Fibroblast of lung (primary cell): ENCODE results near the gene SERBP1. TPM values are rescaled to one million over a fixed set of nuclear protein-coding genes. Genes with fewer than 3 reads are reported as not detected.
"Not testable (repeated sequence)": the region's sequence is repeated elsewhere in the genome, so short reads cannot be mapped to it uniquely, and the experiment has no call there.

Experiments used
- DNase-seq, 2 donors: peaks; one replicate each; pipeline versions ENCODE4 v3.0.0 to v3.0.0-alpha.2; 2010; ENCODE audit warnings: low read depth in 2 of 2
- H2AFZ ChIP-seq: 2 replicates; pipeline ENCODE4 v1.5.1; 2012; ENCODE audit warnings: low read length, control low read depth, inconsistent platforms
- H3K27ac ChIP-seq: 2 replicates; pipeline ENCODE4 v1.5.1; 2011; ENCODE audit warnings: low read length, control low read depth; ENCODE audit not compliant: insufficient read depth
- H3K27me3 ChIP-seq: 2 replicates; pipeline ENCODE4 v1.5.1; 2011; ENCODE audit warnings: mild to moderate bottlenecking, low read length; ENCODE audit not compliant: control insufficient read depth, insufficient read depth
- H3K36me3 ChIP-seq: 2 replicates; pipeline ENCODE4 v1.5.1; 2011; ENCODE audit warnings: low read length; ENCODE audit not compliant: control insufficient read depth, insufficient read depth
- H3K4me1 ChIP-seq: 2 replicates; pipeline ENCODE4 v1.5.1; 2011; ENCODE audit warnings: low read length; ENCODE audit not compliant: control insufficient read depth, insufficient read depth; ENCODE audit errors: extremely low read depth
- H3K4me2 ChIP-seq: 2 replicates; pipeline ENCODE4 v1.5.1; 2011; ENCODE audit warnings: low read length, control low read depth; ENCODE audit not compliant: insufficient read depth; ENCODE audit errors: extremely low read depth
- H3K4me3 ChIP-seq, 4 experiments: fragments of 200-600 bp in 1 of 4; sonication (generic) in 1 of 4; replicated peaks in 1 of 4; 2 replicates each; pipeline ENCODE4 v1.5.1; 2011 to 2016; ENCODE audit warnings: low read length in 4 of 4, low read depth in 3 of 4, mild to moderate bottlenecking in 3 of 4, control low read depth in 2 of 4, inconsistent platforms in 1 of 4, mixed read lengths in 1 of 4; ENCODE audit not compliant: insufficient read depth in 1 of 4; ENCODE audit errors: control extremely low read depth in 1 of 4
- H3K79me2 ChIP-seq: 2 replicates; pipeline ENCODE4 v1.5.1; 2012; ENCODE audit warnings: mild to moderate bottlenecking, low read length, inconsistent platforms; ENCODE audit not compliant: control insufficient read depth, insufficient read depth
- H3K9ac ChIP-seq: 2 replicates; pipeline ENCODE4 v1.5.1; 2011; ENCODE audit warnings: mild to moderate bottlenecking, low read length, control low read depth; ENCODE audit not compliant: insufficient read depth
- H3K9me3 ChIP-seq: 2 replicates; pipeline ENCODE4 v1.5.1; 2012; ENCODE audit warnings: low read depth, low read length; ENCODE audit not compliant: control insufficient read depth, insufficient read depth
- H4K20me1 ChIP-seq: 2 replicates; pipeline ENCODE4 v1.5.1; 2011; ENCODE audit warnings: low read length; ENCODE audit not compliant: control insufficient read depth, insufficient read depth; ENCODE audit errors: extremely low read depth
- EZH2 ChIP-seq: IDR thresholded peaks from 2 replicates; pipeline ENCODE4 v1.5.1; 2012; ENCODE audit warnings: low read length, control low read depth, mild to moderate bottlenecking; ENCODE audit errors: missing control alignments
- polyA plus RNA-seq, 2 donors: library from polyadenylated mRNA; depleted of rRNA in 1 of 2; stranded (reverse) in 1 of 2; unstranded in 1 of 2; fragments of >200 nt; gene quantifications; 2 replicates each; pipeline ENCODE4 v1.2.1, GENCODE V29; 2011 to 2012; ENCODE audit warnings: missing spikeins in 1 of 2
- total RNA-seq: library from RNA; depleted of rRNA; stranded (reverse); fragments of >200 nt; gene quantifications from 2 replicates; pipeline ENCODE4 v1.2.1, GENCODE V29; 2014
- TF ChIP-seq, protein P1 (sequence below), 2 donors: IDR thresholded peaks in 1 of 2; conservative IDR thresholded peaks in 1 of 2; 1 replicate in 1 of 2; 2 replicates in 1 of 2; pipeline ENCODE4 v1.5.1; 2011 to 2012; ENCODE audit warnings: low read length in 2 of 2, control low read depth in 1 of 2, inconsistent platforms in 1 of 2, low read depth in 1 of 2, mild to moderate bottlenecking in 1 of 2

SERBP1 gene
- total and polyA plus RNA-seq, 2 donors (not counting 1 experiment from before 2014, with no cell fraction given), result 128 to 273 TPM

DNA sequence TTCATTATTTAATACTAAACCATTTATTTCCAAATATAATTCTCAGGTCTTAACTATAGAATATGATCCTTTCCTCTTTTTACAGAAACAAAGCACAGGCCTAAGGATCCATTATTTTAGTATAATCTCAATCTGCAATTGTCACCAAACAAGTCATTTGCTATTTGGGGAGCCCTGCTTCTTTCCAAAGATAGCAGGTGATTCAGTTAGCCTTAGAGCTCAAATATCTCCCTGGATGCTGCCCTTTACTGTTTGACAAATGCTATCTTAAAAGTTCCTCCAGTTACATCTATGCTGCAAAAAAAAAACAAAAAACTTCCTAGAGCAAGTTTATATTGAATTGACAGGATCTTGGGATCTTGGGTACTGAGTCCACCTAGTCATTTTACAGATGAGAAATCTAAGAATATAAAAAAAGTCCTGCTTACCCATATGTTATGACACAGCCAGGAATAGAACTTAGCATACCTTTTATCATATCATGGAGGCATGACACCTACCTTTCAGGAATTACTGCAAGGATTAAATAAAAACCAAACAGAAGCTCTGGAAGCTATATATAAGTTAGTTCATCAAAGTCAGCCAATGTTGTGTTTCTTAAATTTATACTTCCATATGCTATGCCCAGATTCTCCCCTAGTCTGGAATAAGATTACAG is 9.2 kb downstream of the SERBP1 start:
- DNase-seq, result no peak
- TF ChIP-seq, protein P1, sequence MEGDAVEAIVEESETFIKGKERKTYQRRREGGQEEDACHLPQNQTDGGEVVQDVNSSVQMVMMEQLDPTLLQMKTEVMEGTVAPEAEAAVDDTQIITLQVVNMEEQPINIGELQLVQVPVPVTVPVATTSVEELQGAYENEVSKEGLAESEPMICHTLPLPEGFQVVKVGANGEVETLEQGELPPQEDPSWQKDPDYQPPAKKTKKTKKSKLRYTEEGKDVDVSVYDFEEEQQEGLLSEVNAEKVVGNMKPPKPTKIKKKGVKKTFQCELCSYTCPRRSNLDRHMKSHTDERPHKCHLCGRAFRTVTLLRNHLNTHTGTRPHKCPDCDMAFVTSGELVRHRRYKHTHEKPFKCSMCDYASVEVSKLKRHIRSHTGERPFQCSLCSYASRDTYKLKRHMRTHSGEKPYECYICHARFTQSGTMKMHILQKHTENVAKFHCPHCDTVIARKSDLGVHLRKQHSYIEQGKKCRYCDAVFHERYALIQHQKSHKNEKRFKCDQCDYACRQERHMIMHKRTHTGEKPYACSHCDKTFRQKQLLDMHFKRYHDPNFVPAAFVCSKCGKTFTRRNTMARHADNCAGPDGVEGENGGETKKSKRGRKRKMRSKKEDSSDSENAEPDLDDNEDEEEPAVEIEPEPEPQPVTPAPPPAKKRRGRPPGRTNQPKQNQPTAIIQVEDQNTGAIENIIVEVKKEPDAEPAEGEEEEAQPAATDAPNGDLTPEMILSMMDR (conservative IDR thresholded peaks at IDR 0.05 in 1 of 2, IDR thresholded peaks at IDR 0.05 in 1 of 2; ENCODE audit: low read depth in 1 of 2, low read length in 2 of 2), result no peak
- no peak for TF ChIP-seq EZH2
- H4K20me1 ChIP-seq, result peaks cover 7% of the 10 kb centered on the region
- H2AFZ ChIP-seq, result no peak overlapping the region
- H3K4me2 ChIP-seq, result no peak overlapping the region
- H3K27me3 ChIP-seq, result no peaks in the 10 kb centered on the region
- H3K4me3 ChIP-seq, result no peak overlapping the region
- H3K27ac ChIP-seq, result no peak overlapping the region
- peaks cover 83% of the 10 kb centered on the region for H3K79me2 ChIP-seq
- peaks cover 14% of the 10 kb centered on the region for H3K36me3 ChIP-seq
- H3K4me1 ChIP-seq, result no peaks in the 10 kb centered on the region
- H3K9me3 ChIP-seq, result no peaks in the 10 kb centered on the region
- H3K9ac ChIP-seq, result no peak overlapping the region

DNA sequence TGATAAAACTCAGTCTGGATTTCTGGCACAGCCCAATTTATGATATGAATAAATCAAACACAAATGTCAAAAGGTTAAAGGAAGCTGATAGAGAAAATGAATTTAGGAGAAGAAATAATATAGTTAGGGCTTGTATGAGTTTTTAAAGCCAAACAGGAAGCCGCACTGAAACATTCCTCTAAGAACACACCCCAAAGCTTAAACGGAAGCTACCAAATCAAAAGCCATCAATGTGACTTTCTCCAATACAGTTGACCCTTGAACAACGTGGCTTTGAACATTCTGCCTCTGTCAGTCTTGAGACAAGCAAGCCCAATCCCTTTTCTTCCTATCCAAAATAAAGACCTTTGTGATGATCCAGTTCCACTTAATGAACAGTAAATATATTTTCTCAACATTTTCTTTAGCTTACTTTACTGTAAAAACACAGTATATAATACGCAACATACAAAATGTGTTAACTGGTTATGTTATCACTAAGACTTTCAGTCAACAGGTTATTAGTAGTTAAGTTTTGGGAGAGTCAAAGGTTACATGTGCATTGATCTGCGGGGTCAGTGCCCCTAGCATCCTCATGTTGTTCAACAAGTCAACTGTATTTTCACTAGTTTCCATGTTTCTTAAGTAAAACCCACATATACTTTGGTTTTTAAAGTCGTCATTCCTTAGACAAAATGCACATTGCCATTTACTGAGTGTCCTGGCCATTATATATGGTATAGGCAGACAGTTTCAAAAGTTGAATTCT is 11.2 kb downstream of the SERBP1 start:
- Histone ChIP-seq H3K9ac (no peak overlapping the region), H3K27ac (no peak overlapping the region), H3K9me3 (no peaks in the 10 kb centered on the region), H4K20me1 (no peaks in the 10 kb centered on the region), H3K36me3 (peaks cover 7% of the 10 kb centered on the region), H3K4me1 (no peaks in the 10 kb centered on the region), H3K79me2 (peaks cover 71% of the 10 kb centered on the region), H2AFZ (no peak overlapping the region), H3K4me3 (no peak overlapping the region), H3K27me3 (no peaks in the 10 kb centered on the region), H3K4me2 (no peak overlapping the region)
- TF ChIP-seq, protein P1 (conservative IDR thresholded peaks at IDR 0.05 in 1 of 2, IDR thresholded peaks at IDR 0.05 in 1 of 2; ENCODE audit: low read depth in 1 of 2, low read length in 2 of 2), result no peak
- no peak for TF ChIP-seq EZH2
- DNase-seq, result no peak

DNA sequence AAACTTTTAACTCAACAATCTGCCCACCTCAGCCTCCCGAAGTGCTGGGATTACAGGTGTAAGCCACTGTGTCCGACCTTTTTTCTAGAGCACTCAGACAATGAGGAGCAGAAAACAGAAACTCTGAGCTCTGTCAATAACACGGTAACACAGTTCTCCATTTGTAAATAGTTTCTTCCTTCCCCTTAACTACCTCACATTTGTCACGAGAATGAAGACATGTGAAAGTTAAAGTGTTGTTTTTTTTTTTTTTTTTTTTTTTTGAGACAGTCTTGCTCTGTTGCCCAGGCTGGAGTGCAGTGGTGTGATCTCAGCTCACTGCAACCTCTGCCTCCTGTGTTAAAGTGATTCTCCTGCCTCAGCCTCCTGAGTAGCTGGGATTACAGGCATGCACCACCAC is 12.5 kb downstream of the SERBP1 start:
- not testable (repeated sequence) for H3K27me3 ChIP-seq, H3K9me3 ChIP-seq, H3K4me3 ChIP-seq, H3K27ac ChIP-seq, H3K4me1 ChIP-seq, H4K20me1 ChIP-seq, H2AFZ ChIP-seq, H3K36me3 ChIP-seq, DNase-seq, H3K9ac ChIP-seq, H3K4me2 ChIP-seq
- H3K79me2 ChIP-seq, result peaks cover 59% of the 10 kb centered on the region
